ENCODE measurements around the gene ROBO2. TPM values are rescaled to one million over a fixed set of nuclear protein-coding genes. Genes with fewer than 3 reads are reported as not detected.

ROBO2 gene
- total and polyA plus RNA-seq, 8 donors = 0.65 to 4.3 (median 1.6) TPM

DNA sequence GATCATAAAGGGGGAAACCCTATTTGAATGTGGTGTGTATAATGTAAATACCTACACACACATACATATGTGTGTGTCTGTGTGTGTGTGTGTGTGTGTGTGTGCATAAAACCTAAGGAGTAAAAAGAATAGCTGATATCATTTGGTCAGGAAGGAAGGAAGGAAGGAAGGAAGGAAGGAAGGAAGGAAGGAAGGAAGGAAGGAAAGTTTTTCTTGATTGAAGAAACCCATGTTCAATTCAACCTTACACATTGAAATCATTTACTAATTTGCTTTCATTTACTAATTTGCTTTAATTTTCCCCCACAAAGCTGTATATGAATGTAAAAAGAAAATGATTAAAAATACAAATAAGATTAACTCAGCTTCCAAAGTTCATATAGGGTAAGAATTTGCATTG, 386.6 kb downstream of the ROBO2 start:
- Histone ChIP-seq H3K4me1 (no peaks in the 10 kb centered on the region), H3K9me3 (no peaks in the 10 kb centered on the region), H3K36me3 (no peaks in the 10 kb centered on the region), H3K27me3 (no peaks in the 10 kb centered on the region), H3K27ac (no peak overlapping the region), H3K4me3 (no peak overlapping the region)
- DNase-seq = no peak
- TF ChIP-seq, protein P1, sequence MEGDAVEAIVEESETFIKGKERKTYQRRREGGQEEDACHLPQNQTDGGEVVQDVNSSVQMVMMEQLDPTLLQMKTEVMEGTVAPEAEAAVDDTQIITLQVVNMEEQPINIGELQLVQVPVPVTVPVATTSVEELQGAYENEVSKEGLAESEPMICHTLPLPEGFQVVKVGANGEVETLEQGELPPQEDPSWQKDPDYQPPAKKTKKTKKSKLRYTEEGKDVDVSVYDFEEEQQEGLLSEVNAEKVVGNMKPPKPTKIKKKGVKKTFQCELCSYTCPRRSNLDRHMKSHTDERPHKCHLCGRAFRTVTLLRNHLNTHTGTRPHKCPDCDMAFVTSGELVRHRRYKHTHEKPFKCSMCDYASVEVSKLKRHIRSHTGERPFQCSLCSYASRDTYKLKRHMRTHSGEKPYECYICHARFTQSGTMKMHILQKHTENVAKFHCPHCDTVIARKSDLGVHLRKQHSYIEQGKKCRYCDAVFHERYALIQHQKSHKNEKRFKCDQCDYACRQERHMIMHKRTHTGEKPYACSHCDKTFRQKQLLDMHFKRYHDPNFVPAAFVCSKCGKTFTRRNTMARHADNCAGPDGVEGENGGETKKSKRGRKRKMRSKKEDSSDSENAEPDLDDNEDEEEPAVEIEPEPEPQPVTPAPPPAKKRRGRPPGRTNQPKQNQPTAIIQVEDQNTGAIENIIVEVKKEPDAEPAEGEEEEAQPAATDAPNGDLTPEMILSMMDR (IDR thresholded peaks at IDR 0.05) = no peak
- no peak for ATAC-seq
- intact Hi-C loops (cut with DNase I) = no loop called here
- FAIRE-seq = no peak

DNA sequence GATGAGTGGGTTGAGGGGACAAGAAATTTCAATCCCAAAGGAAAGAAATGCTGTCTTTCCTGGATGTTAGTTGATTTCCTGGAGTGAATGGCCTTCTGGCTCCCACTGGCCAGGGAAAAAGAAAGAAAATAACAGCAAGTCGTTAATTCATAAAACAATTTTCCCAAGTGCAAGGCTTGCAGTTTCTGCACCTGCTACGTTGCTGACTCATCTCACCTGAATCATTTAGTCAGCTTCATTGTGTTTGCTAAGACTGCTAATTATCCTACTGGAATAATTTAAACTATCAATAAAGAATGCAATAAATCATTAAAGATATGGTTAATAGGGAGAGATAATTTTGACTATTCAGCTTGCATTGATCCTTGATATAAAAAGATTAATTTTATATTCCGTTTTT, 387.6 kb downstream of the ROBO2 start:
- Histone ChIP-seq H3K27me3 (no peaks in the 10 kb centered on the region), H3K4me1 (no peaks in the 10 kb centered on the region), H3K27ac (no peak overlapping the region), H3K36me3 (no peaks in the 10 kb centered on the region), H3K4me3 (no peak overlapping the region), H3K9me3 (no peaks in the 10 kb centered on the region)
- 47 to 51% methylated on average over 3 of the region's 3 CpGs for WGBS, 2 donors
- DNase-seq = no peak
- FAIRE-seq = no peak
- peak in 1 of 4 donors; percentile 30 for ATAC-seq
- TF ChIP-seq, protein P1 (IDR thresholded peaks at IDR 0.05) = no peak
- intact Hi-C loops (cut with DNase I) = no loop called here

DNA sequence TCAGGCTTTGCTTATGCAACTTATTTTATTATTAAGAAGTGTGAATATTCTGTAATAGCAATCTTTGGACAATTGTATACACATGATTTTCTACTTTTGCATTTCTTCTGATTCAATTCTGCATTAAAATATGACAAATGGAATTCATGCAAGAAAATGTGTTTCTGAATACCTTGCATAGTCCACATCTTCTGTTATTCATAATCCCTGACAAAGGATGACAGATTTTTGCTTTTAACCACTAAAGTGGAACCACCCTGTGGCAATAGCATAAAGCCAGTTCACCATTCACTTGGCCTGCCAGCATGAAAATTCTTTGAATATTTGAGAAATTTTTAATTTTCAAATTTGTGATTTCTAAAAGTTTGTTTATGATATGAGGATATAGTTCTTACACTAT, 397.0 kb downstream of the ROBO2 start:
- H3K36me3 ChIP-seq = no peaks in the 10 kb centered on the region
- no peaks in the 10 kb centered on the region for H3K9me3 ChIP-seq
- no peak for FAIRE-seq
- ATAC-seq = no peak
- no peaks in the 10 kb centered on the region for H3K27me3 ChIP-seq
- no peak overlapping the region for H3K27ac ChIP-seq
- intact Hi-C loops (cut with DNase I) = no loop called here
- no peaks in the 10 kb centered on the region for H3K4me1 ChIP-seq
- no peak for DNase-seq
- no peak overlapping the region for H3K4me3 ChIP-seq
- TF ChIP-seq, protein P1 (IDR thresholded peaks at IDR 0.05) = no peak

DNA sequence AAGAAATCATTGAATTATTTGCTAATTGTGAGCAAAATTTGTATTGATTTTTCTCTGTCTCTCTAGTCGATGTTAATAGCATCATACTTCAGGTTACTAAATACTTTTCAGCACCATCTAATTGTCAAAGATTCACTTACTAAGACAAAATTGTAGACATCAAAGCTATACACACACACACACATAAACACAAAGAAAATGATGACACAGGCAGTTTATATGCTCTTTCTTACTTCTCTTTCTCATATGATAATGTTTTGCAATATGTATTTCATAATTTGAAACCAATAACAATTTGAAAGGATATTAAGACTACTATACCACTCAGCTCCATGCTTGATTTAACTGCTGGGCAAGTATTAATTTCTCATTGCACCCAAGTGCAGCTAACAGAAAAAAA, 406.2 kb downstream of the ROBO2 start:
- TF ChIP-seq, protein P1 (IDR thresholded peaks at IDR 0.05) = no peak
- FAIRE-seq = no peak
- intact Hi-C loops (cut with DNase I) = no loop called here
- WGBS, 2 donors = 22 to 30% methylated on average over 1 of the region's 1 CpG
- Histone ChIP-seq H3K9me3 (no peaks in the 10 kb centered on the region), H3K4me1 (no peaks in the 10 kb centered on the region), H3K36me3 (no peaks in the 10 kb centered on the region), H3K27me3 (no peaks in the 10 kb centered on the region), H3K4me3 (no peak overlapping the region), H3K27ac (no peak overlapping the region)
- ATAC-seq = no peak
- DNase-seq = no peak

DNA sequence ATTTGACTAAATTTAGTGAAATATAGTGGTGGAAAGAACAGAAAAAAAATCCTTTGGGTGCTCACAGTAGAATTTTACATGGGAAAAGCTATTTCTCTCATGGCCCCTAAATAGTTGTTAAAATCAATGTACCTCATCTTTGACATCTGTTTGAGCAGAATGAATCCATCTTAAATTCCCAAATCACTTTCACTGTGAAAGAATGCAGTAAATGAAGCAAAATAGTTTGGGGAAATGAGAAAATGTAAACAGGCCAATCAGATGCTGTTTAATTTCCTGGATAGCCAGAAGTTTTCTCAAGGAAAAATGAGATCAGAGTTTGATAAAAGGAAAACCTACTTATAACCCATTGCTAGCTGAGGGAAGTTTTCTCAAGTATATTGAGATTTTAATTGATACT, 406.9 kb downstream of the ROBO2 start:
- TF ChIP-seq, protein P1 (IDR thresholded peaks at IDR 0.05) = no peak
- DNase-seq = no peak
- H3K4me1 ChIP-seq = no peaks in the 10 kb centered on the region
- H3K36me3 ChIP-seq = no peaks in the 10 kb centered on the region
- no peaks in the 10 kb centered on the region for H3K9me3 ChIP-seq
- FAIRE-seq = no peak
- H3K27me3 ChIP-seq = no peaks in the 10 kb centered on the region
- no peak overlapping the region for H3K4me3 ChIP-seq
- no peak for ATAC-seq
- intact Hi-C loops (cut with DNase I) = no loop called here
- H3K27ac ChIP-seq = no peak overlapping the region

Data from pancreas (tissue), 10 donors.